ENCODE measurements around the gene RUNDC1.

DNA sequence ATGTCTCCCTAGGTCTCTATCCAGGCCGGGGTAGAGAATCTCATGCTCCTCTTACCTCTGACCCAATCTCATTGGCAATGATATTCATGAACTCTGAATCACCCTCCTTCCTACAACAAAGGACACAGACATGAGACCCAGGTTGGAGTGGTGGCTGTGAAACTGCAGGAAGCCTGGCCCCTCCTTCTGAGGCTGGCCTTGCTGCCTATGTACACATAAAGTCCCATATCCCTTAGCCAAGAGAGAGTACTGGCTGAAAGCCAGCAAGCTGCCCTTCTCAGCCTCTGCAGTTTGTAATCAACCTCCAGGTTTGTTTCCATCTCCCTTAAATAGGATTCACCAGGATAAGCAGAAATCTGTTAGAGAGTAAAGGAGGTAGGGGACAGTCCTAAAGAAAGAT, 26.7 kb upstream of the RUNDC1 start:
- TF ChIP-seq, protein P1, sequence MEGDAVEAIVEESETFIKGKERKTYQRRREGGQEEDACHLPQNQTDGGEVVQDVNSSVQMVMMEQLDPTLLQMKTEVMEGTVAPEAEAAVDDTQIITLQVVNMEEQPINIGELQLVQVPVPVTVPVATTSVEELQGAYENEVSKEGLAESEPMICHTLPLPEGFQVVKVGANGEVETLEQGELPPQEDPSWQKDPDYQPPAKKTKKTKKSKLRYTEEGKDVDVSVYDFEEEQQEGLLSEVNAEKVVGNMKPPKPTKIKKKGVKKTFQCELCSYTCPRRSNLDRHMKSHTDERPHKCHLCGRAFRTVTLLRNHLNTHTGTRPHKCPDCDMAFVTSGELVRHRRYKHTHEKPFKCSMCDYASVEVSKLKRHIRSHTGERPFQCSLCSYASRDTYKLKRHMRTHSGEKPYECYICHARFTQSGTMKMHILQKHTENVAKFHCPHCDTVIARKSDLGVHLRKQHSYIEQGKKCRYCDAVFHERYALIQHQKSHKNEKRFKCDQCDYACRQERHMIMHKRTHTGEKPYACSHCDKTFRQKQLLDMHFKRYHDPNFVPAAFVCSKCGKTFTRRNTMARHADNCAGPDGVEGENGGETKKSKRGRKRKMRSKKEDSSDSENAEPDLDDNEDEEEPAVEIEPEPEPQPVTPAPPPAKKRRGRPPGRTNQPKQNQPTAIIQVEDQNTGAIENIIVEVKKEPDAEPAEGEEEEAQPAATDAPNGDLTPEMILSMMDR (IDR thresholded peaks at IDR 0.05), result no peak
- TF ChIP-seq POLR2A (IDR thresholded peaks at IDR 0.05), result no peak

All from right lobe of liver (tissue), 4 donors.